ENCODE measurements around the gene MAST2.
"Not testable (repeated sequence)": the region's sequence is repeated elsewhere in the genome, so short reads cannot be mapped to it uniquely, and the experiment has no call there.

Gene MAST2

GRCh38 chr1:46030876-46031660 is 227.7 kb downstream of the MAST2 start:
- no peak for DNase-seq

GRCh38 chr1:46034601-46035516 is 231.4 kb downstream of the MAST2 start:
- DNase-seq = no peak

GRCh38 chr1:46036894-46037839 is 233.8 kb downstream of the MAST2 start:
- peak; percentile 83 for DNase-seq

- DNase-seq = peak; percentile 53
These were observed 236.2 kb downstream of the MAST2 start for GRCh38 chr1:46039571-46040052.

GRCh38 chr1:46041551-46041950 is 238.1 kb downstream of the MAST2 start:
- no peak for DNase-seq

GRCh38 chr1:46041974-46042373 is 238.6 kb downstream of the MAST2 start:
- DNase-seq = no peak

GRCh38 chr1:46043458-46044017 is 240.1 kb downstream of the MAST2 start:
- DNase-seq = no peak

- DNase-seq = no peak
These were observed 240.7 kb downstream of the MAST2 start for GRCh38 chr1:46044116-46044515.

GRCh38 chr1:46053734-46054133 is 250.3 kb downstream of the MAST2 start:
- DNase-seq = peak; percentile 43

- no peak for DNase-seq
These were observed 252.9 kb downstream of the MAST2 start for GRCh38 chr1:46056325-46056724.

- DNase-seq = not testable (repeated sequence)
These were observed 253.8 kb downstream of the MAST2 start for GRCh38 chr1:46057215-46057614.

- DNase-seq = no peak
These were observed 254.4 kb downstream of the MAST2 start for GRCh38 chr1:46057781-46058180.

- no peak for DNase-seq
These were observed 255.5 kb downstream of the MAST2 start for GRCh38 chr1:46058936-46059335.

GRCh38 chr1:46061146-46061545 is 257.7 kb downstream of the MAST2 start:
- no peak for DNase-seq

GRCh38 chr1:46062651-46063319 is 259.4 kb downstream of the MAST2 start:
- DNase-seq = no peak

GRCh38 chr1:46064708-46065107 is 261.3 kb downstream of the MAST2 start:
- no peak for DNase-seq

- no peak for DNase-seq
These were observed 262.0 kb downstream of the MAST2 start for GRCh38 chr1:46065405-46065804.

- DNase-seq = no peak
These were observed 264.2 kb downstream of the MAST2 start for GRCh38 chr1:46067652-46068051.

- no peak for DNase-seq
These were observed 265.1 kb downstream of the MAST2 start for GRCh38 chr1:46068525-46068924.

GRCh38 chr1:46070164-46070814 is 266.9 kb downstream of the MAST2 start:
- DNase-seq = no peak

GRCh38 chr1:46072975-46073374 is 269.6 kb downstream of the MAST2 start:
- DNase-seq = no peak

All from NCI-H510A treated with DMSO at 0.1 percent for 48 hours (cell line).